T-helper 2 cell (primary cell): Measurements from ENCODE around the gene USP28.
"Not testable (repeated sequence)": the region's sequence is repeated elsewhere in the genome, so short reads cannot be mapped to it uniquely, and the experiment has no call there.

Experiments
- DNase-seq, 5 experiments: peaks; one replicate each; pipeline versions ENCODE4 v3.0.0 to v3.0.0-alpha.2; 2012 to 2022

Gene USP28

DNA sequence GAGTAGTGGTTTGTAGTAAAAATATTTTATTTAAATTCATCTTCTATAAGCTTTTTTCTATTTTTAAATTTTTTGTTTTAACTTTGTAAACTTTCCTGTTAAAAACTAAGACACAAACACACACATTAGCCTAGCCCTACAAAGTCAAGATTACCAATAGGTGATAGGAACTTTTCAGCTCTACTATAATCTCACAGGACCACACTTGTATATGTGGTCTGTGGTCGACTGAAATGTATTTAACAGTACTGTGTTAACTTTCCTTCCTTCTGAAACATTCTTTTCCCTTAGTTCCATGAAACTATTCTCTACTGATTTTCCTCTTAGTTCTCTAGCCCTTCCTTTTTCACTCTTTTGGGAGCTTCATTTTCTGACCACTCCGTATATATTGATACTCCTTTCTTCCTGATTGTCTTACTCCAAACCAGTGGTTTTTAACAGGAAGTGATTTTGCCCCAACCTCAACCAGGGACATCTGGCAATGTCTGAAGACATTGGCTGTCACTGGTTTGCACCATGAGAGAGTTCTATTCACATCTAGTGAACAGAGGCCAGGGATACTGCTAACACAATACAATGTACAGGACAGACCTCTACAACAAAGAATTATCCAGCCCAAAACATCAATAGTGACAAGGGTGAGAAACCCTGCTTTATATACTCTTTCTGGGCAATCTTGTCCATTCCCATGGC lies 110.7 kb downstream of the USP28 start:
- DNase-seq, result peak in 1 of 5 experiments; percentile 38

- not testable (repeated sequence) for DNase-seq
Observed at GRCh38 chr11:113763040-113763439, 112.3 kb downstream of the USP28 start.

DNA sequence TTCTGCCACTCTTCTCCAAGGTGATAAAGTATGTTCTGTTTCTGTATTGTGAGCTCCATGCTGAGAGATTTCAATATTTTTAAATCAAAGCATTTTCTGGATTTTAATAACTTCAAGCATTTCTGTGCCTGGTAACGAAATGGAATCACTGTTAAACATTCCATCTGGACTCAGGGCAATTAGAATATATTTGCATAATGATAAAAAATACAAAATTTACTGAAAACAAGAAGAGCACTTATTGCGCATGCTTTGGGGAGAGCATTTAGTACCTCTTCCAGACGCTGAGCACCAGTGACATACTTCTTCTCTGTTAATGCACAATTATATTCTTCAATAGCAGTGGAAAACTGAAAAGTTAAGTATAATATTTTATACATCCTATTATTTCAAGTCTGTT lies 115.1 kb downstream of the USP28 start:
- no peak for DNase-seq

GRCh38 chr11:113752932-113753331 lies 122.4 kb downstream of the USP28 start:
- no peak for DNase-seq
